ENCODE data around the gene ARHGAP26.

Gene ARHGAP26

DNA sequence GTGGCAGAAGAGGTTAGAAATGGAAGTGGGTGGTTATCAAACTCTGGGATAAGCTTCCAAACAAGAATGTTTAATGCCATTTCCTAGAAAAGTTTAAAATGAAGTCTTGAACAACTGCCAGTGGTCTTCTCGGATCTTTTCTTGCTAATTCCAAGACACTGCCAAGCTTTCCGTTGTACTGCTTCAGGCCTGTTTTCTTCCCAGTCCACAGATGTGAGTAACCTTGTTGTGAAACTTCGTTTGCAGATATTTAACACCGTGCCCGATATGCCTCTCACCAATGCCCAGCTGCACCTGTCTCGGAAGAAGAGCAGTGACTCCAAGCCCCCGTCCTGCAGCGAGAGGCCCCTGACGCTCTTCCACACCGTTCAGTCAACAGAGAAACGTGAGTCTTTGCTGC lies 363.5 kb downstream of the ARHGAP26 start:
- no peak for DNase-seq

DNA sequence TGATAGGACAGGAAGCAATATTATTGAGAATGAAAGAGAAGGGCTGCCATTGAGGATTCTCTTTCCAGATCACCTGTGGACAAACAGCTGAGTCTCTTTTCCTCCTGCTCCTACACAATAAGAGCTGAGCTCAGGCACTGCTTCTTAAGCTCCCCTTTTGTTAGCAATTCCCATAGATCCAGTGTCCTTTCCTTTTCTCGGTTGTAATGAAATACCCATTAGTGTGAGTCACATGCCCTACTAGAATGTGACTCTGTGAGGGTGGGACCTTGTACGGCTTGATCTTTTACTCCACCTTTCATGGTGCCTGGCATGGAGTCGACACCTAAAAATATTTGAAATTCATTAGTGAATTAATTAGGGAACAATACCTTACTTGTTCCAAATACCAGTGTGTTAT lies 364.1 kb downstream of the ARHGAP26 start:
- DNase-seq, result no peak

DNA sequence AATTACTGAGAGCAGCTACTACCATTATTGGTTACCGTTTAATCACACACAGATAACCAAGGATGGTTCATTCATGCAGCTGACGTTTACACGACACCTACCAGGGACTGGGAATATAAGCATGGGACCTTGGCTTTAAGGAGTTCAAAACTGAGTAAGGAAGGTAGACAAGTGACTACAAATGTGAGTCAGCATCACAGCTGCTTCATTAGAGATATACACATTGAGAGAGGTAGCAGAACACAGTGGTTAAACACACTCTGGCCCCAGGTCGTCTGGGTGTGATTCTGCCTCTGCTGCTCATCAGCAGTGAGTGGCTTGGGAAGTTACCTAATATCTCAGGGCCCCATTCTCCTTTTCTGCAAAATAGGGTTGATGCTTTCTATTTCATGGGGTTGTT lies 364.7 kb downstream of the ARHGAP26 start:
- DNase-seq, result no peak

DNA sequence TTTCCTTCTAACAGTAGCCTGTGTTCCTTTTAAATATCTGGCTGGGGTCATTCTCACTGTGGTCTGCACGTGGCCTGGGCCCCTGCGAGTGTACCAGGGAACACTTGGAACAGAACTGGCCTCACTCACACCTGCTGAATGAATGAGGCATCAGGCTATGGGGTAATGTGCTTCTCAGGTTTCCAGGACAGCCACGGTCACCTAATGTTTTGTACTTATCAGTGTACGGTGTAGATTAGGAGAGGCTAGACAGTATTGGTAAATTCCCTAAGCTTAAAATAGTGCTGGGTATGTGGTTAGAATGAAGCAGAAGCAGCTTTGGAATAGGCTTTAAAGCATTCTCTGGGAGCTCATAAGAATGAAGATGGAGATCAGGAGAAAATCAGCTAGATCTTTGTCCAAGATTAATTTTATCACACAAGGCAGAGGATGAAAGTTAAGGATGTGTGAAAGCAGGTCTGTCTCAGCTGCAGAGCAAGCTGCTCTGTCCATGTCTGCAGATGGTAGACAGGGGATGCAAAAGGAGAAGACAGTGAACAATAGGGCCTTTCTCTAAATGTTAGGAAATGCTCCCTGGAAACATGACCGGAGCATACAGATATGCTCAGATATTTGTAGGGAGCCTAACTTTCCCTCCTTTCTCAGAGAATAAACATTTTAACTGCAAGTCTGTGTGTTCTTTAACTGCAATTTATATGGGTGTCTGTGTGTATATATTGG lies 365.8 kb downstream of the ARHGAP26 start:
- no peak for DNase-seq

DNA sequence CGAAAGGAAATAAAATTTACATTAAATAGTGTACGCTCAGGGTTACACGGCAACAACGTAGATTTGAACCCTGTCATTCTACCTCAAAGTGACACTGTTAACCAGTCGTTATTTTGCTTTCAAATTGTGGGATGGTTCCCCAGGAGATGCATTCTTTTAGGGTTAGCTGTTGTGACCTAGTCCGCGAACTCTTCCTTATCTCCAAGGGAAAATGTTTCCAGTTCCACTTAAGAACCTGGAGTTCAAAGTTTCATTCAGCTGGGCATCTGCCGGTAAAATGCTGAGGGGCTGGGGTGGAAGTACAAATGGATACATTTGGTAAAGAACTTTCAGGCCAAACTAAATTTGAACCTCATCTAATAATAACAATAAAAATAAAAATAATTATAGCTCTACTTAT lies 368.7 kb downstream of the ARHGAP26 start:
- DNase-seq, result no peak

DNA sequence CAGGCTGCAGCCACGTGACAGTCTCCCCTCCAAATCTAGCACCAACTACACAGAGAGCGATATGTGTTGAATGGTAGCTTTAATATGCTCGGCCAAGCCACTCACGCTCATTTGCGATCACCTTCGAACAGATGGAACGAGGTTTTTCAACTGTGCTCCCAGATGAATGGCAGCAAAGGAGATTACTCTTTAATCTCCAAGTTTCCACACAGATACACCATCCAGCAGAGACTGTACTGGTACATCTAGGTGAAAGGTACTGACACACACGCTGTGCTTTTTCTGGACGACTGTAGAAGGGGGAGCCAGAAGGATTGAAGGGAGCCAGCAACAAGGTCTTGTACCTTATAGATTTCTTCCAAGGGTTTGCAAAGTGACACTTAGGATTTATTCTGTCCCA lies 369.4 kb downstream of the ARHGAP26 start:
- DNase-seq, result no peak

DNA sequence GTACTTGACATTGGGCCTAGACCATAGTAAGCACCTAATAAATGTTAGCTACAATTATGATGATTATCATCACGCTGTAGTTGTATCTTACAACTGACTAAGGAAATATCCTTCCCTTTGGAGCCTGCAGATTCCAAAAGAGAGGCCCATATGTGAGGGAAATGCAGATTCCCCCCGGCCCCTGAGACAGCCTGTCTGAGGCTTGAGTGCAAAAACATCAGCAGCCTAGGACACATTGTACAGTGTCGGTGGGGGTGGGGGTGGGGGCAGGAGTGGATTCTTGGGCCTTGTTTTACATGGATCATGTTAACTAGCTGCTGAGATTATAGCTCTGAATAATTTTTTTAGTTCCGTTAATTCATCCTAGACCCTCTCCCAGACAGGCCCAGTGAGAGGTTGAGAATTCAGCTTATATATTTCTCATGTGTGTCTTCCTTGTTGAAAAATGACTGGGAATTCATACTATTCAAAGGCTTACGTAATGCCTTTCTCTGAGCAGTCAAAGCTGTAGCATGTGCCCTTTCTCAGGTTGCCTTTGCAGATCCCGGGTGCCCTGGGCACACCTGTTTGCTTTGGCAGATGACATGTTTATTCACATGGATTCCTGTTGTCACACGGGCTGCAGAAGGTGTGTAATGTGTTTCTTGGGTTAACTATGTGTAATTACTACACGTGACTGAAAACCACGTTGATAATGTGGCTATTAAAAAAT lies 370.5 kb downstream of the ARHGAP26 start:
- no peak for DNase-seq

DNA sequence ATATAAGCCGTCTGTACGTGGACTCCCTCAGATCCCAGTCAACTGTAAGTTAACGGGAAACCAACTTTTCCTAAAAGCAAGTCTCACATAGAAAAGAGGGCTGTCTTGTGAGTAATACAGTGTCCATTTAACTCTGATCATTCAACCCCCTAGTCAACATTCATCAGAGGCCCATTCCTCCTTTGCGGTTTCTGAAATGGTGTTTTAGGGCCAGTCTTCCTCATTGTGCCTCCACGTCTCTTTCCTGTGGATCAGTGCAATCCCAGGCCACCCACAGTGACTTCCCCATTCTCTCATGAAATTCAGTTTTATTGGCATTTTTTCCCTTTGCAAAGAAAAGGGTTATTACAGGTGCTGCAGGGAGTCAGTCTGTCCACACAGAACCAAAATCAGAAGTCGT lies 371.5 kb downstream of the ARHGAP26 start:
- no peak for DNase-seq

DNA sequence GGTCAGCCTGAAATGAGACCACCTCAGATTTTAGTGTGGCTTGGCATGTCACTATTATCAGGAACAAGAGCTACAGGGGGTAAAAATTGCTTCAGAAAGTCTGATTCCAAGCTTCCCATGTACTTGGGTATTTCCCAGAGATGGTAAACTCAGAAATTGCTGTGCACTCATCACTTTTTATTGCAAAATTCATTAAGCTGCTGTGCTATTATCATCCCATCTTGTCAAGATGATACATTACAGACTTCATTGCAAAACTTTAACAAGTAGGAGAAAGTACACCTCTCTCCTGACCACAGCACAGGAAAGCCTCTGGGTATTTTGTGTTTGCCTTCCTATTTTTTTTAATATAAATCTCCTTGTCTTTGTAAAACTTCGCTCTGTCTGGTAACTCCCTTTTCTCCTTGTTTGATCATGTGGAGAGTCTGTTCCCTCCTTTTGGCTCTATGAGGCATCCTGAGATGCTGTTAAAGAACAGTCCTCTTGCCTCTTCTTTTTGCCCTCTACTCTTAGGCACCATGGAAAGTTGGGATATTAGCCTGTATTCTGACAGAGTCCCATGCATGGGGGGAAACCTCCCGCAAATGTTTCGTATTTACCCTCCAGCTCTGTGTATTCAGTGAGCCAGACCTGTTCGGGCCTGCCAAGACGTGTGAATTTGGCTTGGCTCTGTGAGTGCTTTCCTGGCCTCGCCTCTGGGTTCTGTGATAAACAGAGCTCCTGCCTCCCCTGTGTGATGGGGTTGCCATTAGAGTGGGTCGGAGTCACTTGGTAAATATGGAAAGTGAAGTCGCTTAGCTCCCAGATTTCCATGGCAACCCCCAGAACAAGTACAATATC lies 372.6 kb downstream of the ARHGAP26 start:
- DNase-seq, result peak; percentile 76

DNA sequence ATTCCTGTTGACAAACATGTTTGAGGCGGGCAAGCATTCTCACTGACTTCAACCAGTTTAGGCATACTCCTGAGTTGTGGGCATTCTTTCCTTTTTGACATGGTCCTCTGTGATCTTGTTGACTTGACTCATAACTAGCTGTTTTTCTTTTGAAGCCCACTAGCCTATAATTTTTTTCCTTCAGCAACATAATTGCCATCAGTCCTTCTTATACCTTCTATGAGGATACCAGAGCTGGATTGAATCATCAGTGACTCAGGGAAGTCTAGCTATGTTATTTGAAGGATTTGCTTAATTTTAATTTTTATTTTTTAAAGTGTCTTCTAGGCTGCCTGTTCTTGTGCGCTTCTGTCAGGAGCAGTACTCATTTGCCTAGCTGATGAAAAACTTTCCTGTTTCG lies 373.8 kb downstream of the ARHGAP26 start:
- no peak for DNase-seq

DNA sequence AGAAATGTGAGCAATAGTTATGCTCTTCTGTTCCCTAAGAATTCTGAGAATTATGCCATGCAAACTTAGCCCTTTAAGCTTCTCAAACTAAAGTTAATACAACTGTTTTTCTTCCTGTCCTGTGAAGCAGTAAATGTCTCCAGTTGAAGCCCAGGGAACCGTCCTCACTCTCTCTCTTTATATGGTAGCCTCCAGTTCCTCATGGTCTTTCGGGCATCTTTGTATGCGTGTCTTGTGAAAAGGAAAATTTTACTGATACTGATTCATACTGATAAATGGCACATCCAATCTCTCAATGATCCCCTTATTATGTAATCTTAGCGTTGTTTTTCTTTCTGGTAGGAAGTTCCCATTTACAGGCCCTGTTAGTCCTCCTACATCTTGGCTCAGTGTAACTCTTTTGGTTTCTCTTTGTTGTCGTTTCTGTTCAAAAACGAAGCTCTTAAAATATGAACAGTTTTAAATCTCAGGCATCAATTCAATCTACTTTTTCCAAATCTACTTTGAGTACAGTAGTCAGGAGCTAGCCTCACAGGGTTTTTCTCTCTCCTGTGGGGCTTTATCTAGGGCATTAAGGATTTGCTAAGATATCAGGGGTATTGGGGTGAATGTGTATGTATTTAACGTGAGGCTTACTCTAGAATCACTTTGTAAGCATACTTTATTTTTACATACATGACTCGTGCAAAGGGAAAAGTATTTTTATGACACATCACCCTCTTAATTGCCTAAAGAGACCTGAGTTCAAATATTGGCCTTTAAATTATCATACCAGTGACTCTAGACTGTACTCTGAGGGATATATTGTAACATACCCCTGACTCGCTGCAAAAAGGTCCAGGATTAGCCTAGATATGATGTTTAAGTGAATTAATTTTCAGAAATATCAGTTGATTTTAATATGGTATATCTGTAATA lies 375.3 kb downstream of the ARHGAP26 start:
- no peak for DNase-seq

DNA sequence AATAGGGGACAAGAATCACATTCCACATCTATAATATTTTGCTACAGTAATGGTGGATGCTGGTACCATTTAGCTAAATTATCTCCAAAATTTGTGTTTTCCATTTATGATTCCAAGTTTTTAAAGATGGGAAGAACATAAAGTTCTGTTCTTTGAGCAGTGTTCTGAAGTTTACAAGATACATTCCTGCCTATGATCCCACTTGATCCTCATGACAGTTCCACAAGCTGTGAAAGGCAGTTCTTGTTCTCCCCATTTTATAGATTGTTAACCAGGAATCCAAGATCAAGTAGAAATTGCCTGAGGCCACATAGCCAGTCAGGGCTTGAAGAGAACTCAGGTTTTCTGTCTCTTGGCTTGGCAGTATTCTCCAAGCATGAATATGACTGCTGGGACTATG lies 376.0 kb downstream of the ARHGAP26 start:
- no peak for DNase-seq

DNA sequence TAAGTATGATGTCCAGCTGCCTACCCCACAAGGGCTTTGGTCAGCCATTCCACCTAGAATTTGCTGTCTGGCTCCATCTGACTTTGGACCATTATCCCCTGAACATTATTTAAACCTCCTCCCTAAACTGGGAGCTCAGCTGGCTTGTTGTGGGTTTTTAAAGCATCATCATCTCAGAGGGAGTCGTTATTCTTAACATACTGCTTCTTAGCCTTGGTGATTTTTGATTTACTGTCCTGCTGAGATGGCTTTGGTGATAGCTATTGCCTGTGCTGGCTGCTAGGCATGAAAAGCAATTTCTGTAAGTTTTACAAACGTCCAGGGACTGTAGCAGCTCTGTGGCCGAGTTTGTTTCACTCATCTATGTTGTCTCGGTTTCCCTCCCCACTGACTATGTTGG lies 377.2 kb downstream of the ARHGAP26 start:
- no peak for DNase-seq

DNA sequence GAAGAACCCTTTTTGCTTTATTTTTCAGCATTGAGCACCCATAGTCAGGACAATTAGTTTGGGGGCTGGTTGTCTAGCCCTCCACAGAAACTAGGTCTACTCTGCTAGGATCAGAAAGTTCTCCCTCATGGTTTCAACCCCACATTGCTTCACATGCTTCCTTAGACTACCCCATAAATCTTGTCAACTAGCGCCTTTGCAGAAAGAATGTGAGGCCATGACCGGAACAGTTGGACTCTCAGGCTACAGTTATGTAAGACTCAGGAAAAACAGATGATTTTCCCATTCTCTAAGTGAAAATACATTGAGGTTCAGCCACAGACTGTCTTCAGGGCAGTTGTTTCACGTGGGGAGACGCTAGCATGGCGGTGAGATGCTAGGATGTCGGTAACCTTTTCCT lies 377.7 kb downstream of the ARHGAP26 start:
- DNase-seq, result no peak

DNA sequence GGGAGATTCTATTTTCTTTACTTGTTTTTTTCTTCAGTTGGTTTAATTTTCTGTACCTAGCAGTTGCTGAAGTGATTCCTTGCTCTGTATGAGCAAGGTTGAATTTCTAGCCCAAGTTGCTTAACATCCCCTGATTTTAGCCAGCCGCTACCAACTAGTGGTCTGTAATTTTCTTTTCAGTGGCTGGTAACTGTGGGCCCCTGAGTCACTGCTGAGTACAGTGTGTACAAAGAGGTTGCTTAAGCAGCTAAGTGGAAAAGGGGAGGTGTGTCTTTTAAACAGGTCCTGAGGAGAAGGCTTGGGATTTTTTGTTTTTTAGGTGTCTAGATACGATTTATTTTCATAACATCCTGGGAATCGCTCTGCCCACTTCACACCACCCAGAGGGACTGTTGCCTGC lies 378.6 kb downstream of the ARHGAP26 start:
- no peak for DNase-seq

DNA sequence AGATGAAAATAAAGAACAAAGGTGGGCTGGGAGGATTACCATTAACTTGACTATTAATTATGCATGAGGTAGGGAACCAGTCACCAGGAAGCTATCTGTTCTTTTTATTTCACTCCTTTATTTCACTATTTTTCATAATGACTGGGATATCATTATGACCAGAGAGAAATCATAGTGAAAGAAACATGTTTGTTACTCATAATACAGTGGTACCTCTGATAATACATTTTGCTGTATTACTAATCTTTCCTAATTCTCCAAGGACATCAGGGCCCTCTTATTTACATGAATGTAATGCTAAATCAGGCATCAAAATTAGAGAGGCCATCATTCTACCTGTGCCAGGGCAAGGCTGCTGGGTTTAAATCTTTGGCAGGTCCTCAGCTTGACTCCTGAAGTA lies 379.6 kb downstream of the ARHGAP26 start:
- no peak for DNase-seq

DNA sequence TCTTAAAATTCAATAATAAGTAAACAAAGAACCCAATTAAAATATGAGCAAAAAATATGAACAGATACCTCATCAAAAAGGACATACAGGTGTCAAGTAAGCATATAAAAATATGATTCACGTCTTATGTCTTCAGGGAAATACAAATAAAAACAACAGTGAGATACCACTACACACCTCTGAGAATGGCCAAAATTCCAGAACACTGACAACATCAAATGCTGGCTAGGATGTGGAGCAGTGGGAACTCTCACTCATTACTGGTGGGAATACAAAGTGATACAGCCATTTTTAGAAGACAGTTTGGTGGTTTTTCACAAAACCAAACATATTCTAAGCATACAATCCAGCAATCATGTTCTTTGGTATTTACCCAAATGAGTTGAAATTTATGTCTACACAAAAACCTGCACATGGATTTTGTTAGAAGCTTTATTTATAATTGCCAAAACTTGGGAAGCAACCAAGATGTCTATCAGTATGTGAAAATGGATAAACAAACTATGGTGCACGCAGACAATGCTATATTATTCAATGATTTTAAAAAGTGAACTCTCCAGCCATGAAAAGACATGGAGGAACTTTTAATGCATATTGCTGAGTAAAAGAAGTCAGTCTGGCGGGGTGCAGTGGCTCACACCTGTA lies 381.0 kb downstream of the ARHGAP26 start:
- DNase-seq, result no peak

DNA sequence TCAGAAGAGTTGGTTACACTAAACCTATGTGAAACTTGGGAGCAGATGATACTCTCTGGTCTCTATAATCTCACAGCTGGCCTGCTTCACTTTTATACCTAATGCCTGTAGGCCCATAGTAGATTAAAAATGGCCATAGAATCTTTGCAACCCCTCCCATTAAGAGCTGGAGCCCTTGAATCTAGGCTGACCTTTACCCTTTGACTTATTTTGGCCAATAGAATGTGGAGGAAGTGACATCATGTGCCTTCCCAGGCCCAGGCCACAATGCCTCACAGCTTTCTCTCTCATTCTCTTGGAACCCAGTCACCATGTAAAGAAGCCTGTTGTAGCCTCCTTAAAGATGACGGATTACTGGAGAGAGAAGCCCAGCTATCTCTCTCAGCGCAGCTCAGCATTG lies 382.3 kb downstream of the ARHGAP26 start:
- no peak for DNase-seq

DNA sequence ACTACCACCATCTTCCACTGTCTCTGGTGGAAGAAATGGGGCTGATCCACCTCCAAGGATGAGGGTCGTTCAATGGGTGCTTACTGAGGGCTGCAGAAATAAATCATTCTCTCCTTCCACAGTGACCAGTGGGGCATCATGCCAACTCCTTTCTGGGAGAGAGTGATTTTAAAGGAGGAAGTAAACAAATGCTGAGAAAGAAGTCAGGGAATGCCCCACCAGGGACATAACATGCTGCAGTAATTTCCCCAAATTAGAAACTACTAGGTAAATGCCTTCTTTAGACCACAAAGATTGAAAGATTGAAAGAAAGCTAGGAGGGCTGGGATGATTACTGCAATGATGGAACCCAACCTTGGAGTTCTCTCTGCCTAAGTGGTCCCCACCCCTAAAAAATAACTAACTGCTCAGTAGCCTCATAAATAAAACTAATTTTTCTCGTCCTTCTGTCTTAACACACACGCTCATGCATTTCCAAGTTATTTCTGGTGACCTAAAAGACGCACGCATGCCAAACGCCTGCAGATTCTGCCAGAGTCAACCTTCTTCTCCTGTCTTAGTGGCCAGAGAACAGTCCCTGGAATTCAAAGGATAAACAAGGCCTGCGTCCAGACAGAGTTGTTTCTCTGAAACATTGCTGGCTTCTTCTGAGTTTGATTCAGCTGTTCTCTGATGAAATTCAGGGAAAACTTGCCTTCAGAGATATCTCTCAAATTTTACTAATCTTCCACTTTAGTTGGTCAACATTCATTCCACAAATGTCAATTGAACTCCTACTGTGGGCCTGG lies 383.3 kb downstream of the ARHGAP26 start:
- DNase-seq, result no peak

DNA sequence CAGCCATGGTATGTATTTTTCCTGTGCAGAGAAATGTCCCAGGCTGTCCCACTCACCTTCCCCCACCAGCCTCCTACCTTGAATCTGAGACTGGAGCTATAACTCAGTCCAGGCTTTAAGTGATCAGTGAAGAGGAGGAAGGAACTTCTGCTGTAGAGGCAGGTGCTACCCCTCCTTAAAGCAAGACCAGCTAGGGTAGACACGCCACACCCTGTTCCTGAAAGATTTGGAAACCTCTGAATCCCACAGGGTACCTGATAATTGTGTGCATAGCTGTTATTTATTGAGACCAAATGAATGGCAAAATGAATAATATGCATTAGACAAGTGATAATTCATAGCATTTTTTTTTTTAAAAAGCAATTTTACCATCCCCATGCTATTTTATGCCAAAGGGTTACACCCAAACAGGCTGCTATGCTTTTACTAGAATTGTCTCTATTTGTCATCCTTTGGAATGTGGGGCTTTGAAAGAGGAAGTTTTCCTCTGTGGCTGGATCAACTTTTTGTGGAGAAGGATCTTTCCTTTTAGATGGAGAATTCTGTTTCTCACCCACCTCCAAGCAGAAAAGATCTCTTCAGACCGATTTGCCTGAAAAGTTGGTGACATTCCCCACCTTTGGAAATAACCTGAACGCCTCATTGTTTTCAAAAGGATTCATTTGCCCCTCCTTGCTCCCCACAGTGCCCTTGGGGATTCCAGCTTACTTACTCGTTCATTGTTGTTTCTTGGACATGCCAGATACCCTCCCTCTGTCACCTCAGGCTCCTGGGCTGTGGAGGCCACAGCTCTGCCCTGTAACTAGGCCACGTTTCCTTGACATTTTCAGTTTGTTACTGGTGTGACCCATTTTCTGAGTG lies 384.6 kb downstream of the ARHGAP26 start:
- DNase-seq, result no peak

All from NCI-H446 treated with DMSO at 0.1 percent for 48 hours (cell line).